ENCODE results near the gene PAK5.

Gene PAK5

GRCh38 chr20:9517297-9518162 is 321.3 kb downstream of the PAK5 start:
- no peak for ATAC-seq (ENCODE audit: low read depth)

GRCh38 chr20:9516234-9516871 is 322.5 kb downstream of the PAK5 start:
- no peak for DNase-seq (ENCODE audit: low spot score)
- peaks cover 76% of the 10 kb centered on the region for H3K27me3 ChIP-seq (ENCODE audit: insufficient read depth, poor library complexity, severe bottlenecking)

More at GRCh38 chr20:9517297-9518162, 321.3 kb downstream of the PAK5 start:
- peaks cover 65% of the 10 kb centered on the region for H3K27me3 ChIP-seq (ENCODE audit: insufficient read depth, poor library complexity, severe bottlenecking)
- H3K9me3 ChIP-seq (ENCODE audit: severe bottlenecking), result no peaks in the 10 kb centered on the region
- no peak overlapping the region for H3K4me3 ChIP-seq (ENCODE audit: severe bottlenecking)
- DNase-seq (ENCODE audit: low spot score), result no peak
- H3K36me3 ChIP-seq (ENCODE audit: low read depth), result no peaks in the 10 kb centered on the region
- H3K27ac ChIP-seq (ENCODE audit: poor library complexity, severe bottlenecking), result no peak overlapping the region
- TF ChIP-seq CTCF (IDR thresholded peaks at IDR 0.05; ENCODE audit: poor library complexity, severe bottlenecking), result no peak
- H3K4me1 ChIP-seq (ENCODE audit: insufficient read depth, poor library complexity, severe bottlenecking), result no peaks in the 10 kb centered on the region

GRCh38 chr20:9515741-9516233 is 323.1 kb downstream of the PAK5 start:
- no peaks in the 10 kb centered on the region for H3K4me1 ChIP-seq (ENCODE audit: insufficient read depth, poor library complexity, severe bottlenecking)
- peaks cover 82% of the 10 kb centered on the region for H3K27me3 ChIP-seq (ENCODE audit: insufficient read depth, poor library complexity, severe bottlenecking)
- no peaks in the 10 kb centered on the region for H3K36me3 ChIP-seq (ENCODE audit: low read depth)
- H3K27ac ChIP-seq (ENCODE audit: poor library complexity, severe bottlenecking), result no peak overlapping the region
- no peak for TF ChIP-seq CTCF (IDR thresholded peaks at IDR 0.05; ENCODE audit: poor library complexity, severe bottlenecking)
- H3K4me3 ChIP-seq (ENCODE audit: severe bottlenecking), result no peak overlapping the region
- H3K9me3 ChIP-seq (ENCODE audit: severe bottlenecking), result no peaks in the 10 kb centered on the region
- DNase-seq (ENCODE audit: low spot score) (no peak), ATAC-seq (ENCODE audit: low read depth) (no peak)

More at GRCh38 chr20:9516234-9516871, 322.5 kb downstream of the PAK5 start:
- no peaks in the 10 kb centered on the region for H3K4me1 ChIP-seq (ENCODE audit: insufficient read depth, poor library complexity, severe bottlenecking)
- no peak for ATAC-seq (ENCODE audit: low read depth)
- no peak overlapping the region for H3K4me3 ChIP-seq (ENCODE audit: severe bottlenecking)
- no peak for TF ChIP-seq CTCF (IDR thresholded peaks at IDR 0.05; ENCODE audit: poor library complexity, severe bottlenecking)
- H3K27ac ChIP-seq (ENCODE audit: poor library complexity, severe bottlenecking), result no peak overlapping the region
- no peaks in the 10 kb centered on the region for H3K9me3 ChIP-seq (ENCODE audit: severe bottlenecking)
- no peaks in the 10 kb centered on the region for H3K36me3 ChIP-seq (ENCODE audit: low read depth)

GRCh38 chr20:9515214-9515585 is 323.7 kb downstream of the PAK5 start:
- Histone ChIP-seq H3K27ac (ENCODE audit: poor library complexity, severe bottlenecking) (no peak overlapping the region), H3K9me3 (ENCODE audit: severe bottlenecking) (no peaks in the 10 kb centered on the region), H3K4me1 (ENCODE audit: insufficient read depth, poor library complexity, severe bottlenecking) (no peaks in the 10 kb centered on the region), H3K27me3 (ENCODE audit: insufficient read depth, poor library complexity, severe bottlenecking) (peaks cover 88% of the 10 kb centered on the region), H3K4me3 (ENCODE audit: severe bottlenecking) (no peak overlapping the region), H3K36me3 (ENCODE audit: low read depth) (no peaks in the 10 kb centered on the region)
- ATAC-seq (ENCODE audit: low read depth) (no peak), DNase-seq (ENCODE audit: low spot score) (no peak)
- no peak for TF ChIP-seq CTCF (IDR thresholded peaks at IDR 0.05; ENCODE audit: poor library complexity, severe bottlenecking)
